Fibroblast of skin of right quadriceps (primary cell): Measurements from ENCODE around the gene RAD51B.
A peak's percentile ranks its signal among the peaks of the same experiment; 100 is the strongest.

Experiments used
- DNase-seq: peaks from one replicate; pipeline ENCODE4 v3.0.0-alpha.2; 2013

The RAD51B gene

GRCh38 chr14:68375376-68375775, 555.8 kb downstream of the RAD51B start:
- DNase-seq = no peak

DNA sequence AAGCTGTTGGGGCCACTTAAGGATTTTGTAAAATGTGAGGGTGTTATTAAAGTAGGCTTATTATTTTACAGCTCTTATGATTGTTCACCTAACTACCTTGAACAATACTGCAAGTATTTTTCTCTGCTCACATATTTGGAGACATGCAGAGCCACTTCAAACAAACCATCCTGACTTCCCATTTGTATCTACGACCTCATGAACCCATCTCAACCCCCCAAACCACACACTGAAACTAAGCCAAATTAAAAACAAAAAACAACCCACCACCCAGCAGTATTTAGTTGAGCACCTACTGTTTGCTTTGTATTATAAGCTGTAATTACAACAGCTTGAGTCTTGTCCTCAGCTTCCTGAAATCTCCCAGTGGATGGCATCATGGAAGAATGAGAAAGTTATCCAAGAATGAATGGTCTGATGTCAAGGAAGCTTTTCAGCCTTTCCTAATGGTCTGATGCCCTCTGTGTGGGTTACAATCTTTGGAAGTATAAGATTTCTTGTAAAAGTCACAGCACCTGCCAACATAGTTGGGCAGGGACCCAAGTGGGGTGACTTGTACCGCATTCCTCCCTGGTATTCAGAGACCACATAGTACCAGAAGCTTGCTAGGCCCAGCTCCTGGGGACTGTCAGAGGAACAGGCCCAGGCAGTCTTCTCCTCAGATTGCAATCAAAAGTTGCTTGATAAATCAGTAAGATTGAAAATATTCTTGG, 556.6 kb downstream of the RAD51B start:
- DNase-seq = no peak

- no peak for DNase-seq
These were observed 557.4 kb downstream of the RAD51B start for GRCh38 chr14:68377006-68377405.

DNA sequence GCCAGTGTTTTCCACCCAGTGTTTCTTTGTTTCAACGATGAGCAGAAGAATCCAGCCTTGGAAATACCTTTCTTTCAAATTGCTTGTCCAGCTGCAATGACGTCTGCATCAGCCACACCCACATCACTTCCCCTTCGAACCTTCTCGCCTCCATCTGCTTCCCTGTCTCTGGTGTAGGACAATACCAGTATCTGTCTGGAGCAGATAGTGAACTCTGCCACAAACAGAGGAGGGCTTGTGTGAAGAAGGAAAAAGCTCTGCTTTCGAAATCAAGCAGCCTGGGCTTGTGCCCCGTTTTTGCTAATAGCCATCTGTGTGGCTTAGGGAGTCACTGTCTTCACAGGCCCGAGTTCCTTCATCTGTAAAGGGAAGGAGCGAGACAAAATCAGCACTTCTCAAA, 557.9 kb downstream of the RAD51B start:
- no peak for DNase-seq

DNA sequence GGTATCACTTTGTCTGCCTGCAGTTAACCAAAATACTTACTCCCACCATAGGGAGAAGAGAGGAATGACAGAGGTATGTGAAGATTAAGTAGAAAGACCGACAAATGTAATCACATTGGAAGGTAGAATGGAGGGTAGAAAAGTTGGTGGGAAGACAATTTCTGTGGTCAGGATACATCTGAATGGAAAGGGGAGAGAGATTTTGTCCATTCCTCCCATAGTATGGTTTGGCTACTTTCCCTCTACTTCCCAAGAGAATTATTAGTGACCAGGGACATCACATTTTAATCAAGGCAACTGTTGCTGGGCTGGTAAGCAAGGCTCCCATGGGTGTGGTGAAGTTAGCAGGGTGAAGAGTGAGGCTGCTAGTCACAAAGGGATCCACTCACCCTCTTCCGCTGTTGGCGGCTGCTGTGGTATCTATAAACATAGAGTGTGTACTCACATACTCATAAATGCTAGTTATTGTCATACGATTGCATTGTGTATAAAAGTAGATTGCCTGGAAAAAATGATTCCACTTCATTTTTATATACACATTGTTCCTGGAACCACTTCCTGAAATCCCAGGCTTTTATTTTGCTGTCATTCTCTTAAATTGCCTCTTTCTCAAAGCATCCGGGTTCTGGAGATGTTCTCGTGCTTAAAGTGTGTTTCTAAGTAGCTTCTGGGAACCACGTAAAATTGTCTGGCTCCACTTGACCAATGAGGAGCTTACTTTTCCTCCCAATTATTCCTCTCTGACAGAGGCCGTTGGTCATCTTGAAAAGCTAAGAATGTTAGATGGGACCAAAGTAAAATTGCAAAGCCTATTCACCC, 560.1 kb downstream of the RAD51B start:
- DNase-seq = no peak

- DNase-seq = no peak
These were observed 560.8 kb downstream of the RAD51B start for GRCh38 chr14:68380329-68380741.

GRCh38 chr14:68384335-68384734, 564.8 kb downstream of the RAD51B start:
- no peak for DNase-seq

DNA sequence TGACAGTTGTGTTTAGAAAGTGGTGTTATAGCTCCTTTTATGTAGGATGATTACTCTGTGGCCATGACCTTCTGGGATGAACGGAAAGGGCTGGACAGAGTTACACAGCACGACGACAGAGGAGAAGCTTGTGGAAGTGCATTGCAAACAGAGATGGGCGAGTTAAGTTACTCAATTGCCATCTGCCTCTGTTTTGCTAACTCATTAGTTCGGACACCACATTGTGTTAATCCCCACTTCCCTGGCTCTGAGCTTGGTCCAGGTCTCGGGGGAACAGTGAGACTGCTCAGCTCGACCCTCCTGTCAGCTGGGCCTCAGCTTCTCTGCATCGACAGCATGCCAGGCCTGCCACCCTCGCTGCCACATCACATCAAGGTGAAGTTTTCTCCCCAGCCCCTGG, 565.3 kb downstream of the RAD51B start:
- DNase-seq = no peak

DNA sequence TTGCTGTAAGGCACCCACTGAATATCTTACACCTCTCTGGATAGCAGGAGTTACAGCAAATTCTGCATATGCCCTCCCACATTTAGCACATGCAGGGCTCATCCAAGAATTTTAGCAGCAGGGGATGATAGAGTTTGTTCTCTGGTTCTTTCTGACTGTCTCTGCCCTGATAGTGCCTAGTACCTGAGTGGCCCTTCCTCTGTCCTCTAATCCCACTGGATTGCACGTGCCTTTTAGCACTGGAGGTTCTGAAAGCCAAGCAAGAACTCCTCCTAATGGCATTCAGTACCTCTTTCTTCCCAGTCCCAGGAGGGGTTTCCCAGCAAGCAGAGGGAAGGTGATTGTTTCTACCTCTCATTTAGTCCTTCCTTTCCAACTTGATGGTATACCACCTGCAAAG, 566.9 kb downstream of the RAD51B start:
- DNase-seq = no peak

DNA sequence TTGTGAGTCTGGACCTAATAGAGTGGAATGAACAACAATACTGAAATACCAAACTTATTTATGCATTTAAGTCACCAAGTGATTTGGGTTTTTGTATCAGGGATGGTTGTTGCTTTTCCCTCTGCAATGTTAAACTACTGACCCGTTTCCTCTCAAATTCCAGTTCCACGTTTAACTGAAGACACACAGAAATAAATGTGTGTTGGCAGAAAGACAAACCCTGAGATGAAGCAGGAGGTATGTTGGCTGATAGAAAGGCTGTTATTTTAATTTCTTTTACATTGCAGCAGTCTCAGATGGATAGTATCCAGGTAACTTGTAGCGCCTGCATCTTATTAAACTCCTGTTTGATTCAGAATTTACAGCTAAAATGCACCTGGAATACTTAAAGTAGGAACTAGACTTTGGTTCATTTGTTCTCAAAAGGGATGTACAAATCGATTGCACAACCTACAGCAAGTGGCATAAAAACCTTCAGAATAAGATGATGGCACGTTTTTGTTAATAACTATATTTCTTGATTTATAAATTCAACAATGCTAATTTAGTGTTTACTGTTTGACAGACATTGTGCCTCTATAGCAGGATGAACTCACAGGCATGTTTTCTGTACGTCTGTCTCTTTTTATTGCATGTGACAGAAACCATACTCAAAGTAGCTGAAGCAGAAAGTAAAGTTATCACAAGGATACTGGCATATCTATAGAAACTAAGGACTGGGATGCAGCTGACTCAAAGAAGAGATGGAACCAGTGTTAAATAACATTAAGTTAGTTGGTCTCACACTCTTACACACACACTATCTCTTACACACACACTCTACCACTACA, 567.6 kb downstream of the RAD51B start:
- DNase-seq = peak; percentile 71

- DNase-seq = no peak
These were observed 570.4 kb downstream of the RAD51B start for GRCh38 chr14:68389943-68390342.

DNA sequence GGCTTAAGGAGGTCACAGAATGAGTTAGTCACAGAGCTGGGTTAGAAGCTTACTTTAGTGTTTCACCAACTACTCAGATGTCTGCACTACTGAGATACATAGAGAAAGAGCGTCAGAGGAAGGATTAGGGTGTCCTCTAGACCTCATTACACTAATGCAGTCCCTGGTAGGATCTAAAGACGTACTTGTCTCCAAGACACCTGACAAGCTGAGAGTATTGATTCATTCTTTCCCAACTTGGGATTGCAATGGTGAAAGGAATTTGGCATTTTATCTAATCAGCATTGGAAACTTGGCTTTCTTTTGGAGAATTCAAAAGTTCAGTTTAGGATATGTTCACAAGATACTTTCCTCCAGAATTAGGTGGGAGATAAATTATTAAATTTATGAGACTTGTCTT, 571.2 kb downstream of the RAD51B start:
- DNase-seq = no peak

- DNase-seq = peak; percentile 52
These were observed 571.9 kb downstream of the RAD51B start for GRCh38 chr14:68391311-68392014.

DNA sequence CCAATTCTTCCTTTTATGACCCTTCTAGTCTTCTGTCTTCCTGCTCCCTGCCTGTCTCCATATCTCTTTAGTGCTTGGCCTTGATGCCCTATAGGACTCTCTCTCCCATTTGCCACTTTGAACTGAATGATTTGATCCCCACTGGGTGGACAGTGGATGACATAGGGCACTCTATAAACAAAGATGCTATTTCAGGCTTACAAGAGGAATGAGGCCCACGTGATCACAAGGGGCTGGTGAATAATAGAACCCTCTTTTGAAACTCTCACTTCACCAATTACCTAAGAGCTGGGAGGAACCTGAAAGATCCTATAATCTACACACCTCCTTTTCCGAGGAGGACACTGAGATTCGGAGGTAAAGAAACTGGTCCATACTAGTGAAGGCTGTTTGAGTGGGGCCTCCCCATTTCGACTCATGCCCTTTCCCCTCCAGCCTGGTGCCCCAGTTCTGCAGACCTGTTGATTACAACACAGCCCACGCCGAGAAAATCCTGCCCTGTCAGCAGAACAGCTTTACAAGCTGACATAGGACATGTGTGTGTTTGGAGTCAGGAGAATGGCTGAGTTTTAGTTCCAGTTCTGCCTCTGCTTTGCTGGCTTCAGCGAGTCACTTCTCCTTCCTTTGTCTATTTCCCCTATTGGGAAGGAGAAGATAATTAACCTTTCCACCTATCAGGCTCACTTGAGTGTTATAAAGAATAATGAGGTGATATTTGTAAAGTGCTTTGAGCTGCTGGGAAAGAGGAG, 573.0 kb downstream of the RAD51B start:
- no peak for DNase-seq

DNA sequence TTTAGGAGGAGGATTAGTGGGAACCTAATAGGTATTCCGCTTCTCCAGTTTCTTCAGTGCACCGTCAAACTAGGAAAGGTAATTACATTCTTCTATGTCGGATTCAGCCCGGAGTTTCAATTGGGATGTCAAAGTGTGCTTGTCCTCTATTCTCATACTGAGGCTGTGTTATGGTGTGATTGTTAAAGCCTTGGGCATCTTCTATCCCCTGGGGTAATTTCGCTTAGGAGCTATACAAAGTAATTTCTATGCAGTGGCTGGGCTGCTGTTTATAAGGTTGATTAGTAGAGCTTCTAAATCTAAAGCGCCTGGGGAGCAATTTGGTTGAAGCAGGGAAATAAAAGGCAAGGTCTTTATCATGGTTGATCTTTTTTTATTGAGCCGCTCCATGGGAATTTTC, 573.7 kb downstream of the RAD51B start:
- DNase-seq = no peak

DNA sequence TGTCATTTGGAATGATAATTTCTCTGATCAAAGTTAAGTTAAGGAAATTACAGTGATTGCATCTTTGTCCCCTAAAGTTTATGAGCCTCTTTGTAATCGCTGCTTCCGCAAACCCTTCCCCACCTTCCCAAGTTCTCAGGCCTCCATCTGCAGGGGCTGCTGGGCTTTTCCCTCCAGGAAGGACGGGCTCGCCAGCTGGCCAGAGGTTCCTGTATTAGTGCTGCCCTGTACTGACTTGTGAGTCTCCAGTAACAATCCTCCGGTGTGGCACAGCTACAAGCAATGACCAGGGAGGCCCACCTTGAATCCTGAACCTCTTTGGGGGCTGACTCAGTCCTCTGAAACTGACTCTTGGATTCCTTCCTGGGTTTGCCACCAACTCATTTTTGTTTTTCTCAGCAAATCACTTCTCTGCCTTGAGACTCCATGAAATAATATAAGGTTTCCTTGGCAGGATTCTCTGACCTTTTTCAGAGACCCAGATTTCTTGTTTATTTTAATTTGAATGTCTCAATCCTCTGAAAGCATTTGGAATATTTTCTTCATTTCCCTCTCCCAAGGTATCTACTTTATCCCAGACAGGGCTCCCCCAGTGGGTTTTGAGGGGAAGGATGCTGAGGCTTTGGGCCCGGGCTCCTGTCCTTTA, 574.7 kb downstream of the RAD51B start:
- DNase-seq = no peak

- DNase-seq = no peak
These were observed 575.2 kb downstream of the RAD51B start for GRCh38 chr14:68394764-68395143.

GRCh38 chr14:68395604-68396003, 576.0 kb downstream of the RAD51B start:
- DNase-seq = no peak

DNA sequence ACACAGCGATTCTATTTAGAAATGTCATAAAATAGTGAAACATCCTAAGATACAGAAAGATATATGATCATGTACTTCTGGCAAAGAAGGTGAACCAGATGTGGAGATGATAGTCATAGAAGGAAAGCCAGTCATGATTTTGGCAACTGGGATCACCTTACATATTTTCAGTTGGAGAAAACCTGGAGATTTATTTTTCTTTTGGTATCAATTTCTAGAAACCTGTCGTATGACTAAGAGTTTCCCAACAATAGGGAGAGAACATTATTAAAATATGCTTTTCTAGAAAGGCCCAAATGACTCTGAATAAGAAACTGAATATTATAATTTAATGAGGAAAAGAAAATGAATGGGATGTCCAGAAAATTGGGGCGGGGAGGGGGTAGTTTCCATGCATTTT, 576.9 kb downstream of the RAD51B start:
- no peak for DNase-seq

GRCh38 chr14:68397371-68397811, 577.8 kb downstream of the RAD51B start:
- DNase-seq = peak; percentile 56

- DNase-seq = peak; percentile 96
These were observed 578.2 kb downstream of the RAD51B start for GRCh38 chr14:68397822-68398221.

- no peak for DNase-seq
These were observed 578.8 kb downstream of the RAD51B start for GRCh38 chr14:68398370-68398769.
